NCI-H69 (cell line): ENCODE data around the gene IDUA.

Experiments
- DNase-seq: peaks from one replicate; lab custom pipeline; 2025; lab: John Stamatoyannopoulos, UW

IDUA gene

DNA sequence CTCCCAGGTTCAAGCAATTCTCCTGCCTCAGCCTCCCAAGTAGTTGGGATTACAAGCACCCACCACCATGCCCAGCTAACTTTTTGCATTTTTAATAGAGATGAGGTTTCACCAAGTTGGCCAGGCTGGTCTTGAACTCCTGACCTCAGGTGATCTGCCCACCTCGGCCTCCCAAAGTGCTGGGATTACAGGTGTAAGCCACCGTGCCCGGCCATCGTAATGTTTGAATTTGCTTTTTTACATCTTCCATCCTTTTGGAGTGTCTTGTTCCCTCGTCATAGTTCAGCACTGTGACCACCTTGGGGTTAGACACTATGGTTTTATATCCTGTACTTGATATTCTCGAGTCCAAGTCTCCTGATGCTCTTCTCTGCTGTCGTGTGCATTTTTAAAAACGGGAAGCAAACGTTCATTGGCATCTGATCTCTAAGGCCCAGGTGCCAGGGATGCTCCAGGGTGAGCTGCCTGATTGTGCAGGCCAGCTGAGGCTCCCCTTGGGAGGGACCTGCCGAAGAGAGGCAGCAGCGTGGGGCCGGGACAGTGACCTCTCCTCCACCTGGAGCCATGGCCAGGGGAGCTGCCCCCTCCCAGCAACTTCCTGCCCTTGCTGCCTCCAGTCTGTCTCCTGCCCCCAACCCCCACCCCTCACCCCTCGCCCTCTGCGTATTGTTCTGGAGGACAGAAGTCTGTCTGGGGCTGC is 30.2 kb upstream of the IDUA start:
- DNase-seq = no peak

DNA sequence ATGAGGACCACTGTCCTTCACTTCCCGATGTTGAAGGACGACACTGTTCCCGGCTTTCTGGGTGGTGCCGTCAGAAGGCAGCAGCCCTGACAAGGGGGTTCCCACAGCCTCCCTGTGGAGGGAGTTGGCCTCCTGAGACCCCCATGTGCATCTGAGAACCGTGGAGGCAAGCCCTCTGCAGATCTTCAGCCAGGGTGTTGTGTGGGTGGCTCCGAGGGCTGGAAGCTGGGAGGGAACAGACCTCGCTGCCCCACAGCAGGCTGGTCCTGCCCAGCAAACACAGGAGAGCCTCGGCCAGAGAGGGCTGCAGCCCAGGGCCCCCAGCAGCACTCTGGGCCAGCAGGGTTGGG is 29.6 kb upstream of the IDUA start:
- no peak for DNase-seq

DNA sequence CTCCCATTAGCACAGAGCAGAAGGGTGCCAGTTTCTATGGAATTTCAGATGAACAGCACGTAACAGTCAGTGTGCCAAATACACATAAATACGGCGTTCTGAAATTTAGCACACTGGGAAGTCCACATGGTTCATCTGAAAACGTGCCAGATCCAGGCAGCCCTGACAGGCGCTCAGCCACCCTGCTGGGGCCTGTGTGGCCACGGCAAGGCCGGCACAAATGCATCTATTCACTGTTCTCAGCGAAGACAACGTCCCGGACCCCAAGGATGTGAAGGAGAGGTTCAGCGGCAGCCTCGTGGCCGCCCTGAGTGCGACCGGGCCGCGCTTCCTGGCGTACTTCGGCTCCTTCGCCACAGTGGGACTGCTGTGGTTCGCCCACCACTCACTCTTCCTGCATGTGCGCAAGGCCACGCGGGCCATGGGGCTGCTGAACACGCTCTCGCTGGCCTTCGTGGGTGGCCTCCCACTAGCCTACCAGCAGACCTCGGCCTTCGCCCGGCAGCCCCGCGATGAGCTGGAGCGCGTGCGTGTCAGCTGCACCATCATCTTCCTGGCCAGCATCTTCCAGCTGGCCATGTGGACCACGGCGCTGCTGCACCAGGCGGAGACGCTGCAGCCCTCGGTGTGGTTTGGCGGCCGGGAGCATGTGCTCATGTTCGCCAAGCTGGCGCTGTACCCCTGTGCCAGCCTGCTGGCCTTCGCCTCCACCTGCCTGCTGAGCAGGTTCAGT is 29.1 kb upstream of the IDUA start:
- DNase-seq = no peak

DNA sequence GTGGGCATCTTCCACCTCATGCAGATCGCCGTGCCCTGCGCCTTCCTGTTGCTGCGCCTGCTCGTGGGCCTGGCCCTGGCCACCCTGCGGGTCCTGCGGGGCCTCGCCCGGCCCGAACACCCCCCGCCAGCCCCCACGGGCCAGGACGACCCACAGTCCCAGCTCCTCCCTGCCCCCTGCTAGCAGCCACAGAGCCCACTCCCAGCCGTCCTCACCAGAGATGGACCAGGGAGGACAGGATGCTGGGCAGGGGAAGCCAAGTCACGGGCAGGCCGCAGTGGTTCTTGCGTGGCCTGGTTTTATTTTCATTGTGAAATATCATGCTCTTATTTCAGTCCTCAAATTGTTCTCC is 28.6 kb upstream of the IDUA start:
- DNase-seq = no peak

DNA sequence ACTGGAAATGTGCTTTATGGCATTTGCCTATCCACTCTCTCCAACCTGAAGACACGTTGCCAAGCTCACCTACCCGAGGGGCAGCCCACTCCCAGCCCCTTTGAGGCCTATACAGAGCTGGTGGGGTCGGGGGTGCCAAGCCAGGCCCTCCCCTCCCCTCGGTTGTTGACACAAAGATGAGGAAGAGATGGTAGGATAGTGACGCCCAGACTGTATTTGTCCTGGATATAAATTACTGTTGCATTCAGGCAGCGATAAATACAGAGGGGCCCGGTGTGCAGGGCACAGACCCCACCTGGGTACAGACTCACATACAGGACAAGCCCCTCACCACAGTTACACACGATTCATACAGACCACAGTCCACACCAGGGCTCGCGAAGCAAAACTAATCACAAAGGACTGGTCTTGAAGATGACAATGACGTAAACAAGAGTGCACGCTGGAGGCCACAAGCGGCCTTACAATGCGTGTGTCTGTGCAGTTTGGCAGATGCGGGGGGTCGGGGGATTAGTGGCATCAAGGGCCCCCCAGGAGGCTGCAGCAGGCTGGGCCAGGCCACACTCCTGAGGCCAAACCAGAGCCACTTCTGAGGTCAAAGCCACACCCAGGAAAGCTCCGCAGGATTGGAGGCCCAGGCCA is 28.0 kb upstream of the IDUA start:
- no peak for DNase-seq

DNA sequence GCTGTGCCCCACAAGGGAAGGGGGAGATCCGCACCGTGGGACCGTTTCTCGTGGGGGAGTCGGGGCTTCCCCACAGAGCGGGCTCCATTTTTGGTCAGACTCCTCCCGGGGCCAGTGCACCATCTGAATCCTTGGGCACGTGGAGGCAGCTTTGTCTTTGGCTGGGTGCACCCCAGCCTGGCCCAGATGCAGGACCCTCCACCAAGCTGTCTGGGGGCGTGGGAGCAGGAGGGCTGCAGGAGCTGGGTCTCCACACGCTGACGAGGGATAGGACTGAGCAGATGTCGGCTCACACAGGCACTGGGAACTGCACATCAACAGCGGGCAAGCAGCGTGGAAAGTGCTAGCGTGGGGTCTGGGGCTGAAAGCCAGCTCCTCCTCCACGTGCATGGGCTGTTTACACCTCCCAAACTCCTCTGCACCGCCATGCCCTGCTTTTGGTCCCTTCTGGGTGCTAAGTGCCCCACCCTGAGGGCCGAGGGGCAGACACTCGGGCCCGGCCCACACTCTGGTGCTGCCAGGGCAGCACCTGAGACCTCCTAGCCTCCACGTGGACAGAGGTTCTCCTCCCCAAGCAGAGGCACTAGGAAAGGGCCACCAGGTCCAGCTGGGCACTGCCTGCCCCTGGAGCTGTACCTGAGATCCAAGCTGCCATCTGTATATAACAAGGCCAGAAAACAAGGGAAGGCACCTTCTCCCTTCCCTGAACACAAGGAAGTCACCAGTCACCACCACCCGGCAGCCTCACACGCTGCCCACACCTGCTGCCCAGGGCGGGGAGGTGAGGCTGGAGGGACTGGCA is 27.3 kb upstream of the IDUA start:
- no peak for DNase-seq

DNA sequence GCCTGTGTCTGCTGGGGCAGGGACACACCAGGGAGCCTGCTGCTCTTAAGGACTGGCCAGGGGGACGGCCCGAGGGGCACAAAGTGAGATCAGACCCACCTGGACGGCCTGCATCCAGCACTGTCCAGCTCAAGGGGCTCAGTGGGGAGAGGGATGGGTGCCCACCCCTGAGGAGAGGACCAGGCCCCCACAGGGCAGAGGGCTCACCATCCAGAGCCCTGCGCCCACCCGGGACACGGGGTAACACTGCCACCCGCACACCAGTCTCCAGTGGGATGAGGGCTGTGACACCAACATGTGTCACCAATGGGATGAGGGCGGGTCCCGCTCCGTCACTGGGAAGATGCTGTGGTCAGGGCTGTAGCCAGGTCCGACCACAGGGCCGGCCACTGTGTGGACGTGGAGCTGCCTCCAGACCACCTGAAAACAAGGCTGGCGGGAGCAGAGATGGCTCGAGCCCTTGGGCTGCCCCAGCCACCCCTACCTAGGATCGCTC is 26.7 kb upstream of the IDUA start:
- DNase-seq = no peak

DNA sequence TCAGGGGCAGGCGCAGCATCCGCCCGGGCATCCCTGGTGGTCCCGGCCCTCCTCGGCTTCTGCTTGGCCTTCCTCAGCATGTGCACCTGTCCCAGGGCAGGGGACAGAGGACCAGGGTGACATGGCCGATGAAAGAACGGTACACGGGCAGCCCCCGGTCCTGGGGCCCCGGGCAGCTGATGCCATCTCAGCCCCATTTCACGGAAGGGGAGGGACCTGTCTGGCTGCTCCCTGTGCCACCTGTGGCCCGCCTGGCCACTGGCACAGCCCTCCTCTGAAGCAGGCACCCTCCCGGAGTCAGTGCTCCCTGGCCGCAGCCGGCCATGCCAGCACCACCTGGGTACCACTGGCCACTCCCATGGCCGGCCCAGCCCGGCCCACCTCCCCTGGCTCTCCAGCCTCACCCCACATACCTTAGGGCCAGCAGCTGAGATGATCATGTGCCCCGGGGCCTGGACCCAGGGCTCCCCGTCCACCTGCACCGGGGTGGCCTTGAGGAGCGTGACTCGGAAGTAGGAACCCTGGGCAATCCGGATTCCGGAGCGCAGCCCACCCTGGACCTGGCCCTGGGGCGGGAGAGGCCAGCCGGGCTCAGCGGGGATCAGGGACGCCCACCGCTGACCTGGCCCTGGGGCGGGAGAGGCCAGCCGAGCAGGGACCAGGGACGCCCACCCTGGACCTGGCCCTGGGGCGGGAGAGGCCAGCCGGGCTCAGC is 26.1 kb upstream of the IDUA start:
- no peak for DNase-seq

DNA sequence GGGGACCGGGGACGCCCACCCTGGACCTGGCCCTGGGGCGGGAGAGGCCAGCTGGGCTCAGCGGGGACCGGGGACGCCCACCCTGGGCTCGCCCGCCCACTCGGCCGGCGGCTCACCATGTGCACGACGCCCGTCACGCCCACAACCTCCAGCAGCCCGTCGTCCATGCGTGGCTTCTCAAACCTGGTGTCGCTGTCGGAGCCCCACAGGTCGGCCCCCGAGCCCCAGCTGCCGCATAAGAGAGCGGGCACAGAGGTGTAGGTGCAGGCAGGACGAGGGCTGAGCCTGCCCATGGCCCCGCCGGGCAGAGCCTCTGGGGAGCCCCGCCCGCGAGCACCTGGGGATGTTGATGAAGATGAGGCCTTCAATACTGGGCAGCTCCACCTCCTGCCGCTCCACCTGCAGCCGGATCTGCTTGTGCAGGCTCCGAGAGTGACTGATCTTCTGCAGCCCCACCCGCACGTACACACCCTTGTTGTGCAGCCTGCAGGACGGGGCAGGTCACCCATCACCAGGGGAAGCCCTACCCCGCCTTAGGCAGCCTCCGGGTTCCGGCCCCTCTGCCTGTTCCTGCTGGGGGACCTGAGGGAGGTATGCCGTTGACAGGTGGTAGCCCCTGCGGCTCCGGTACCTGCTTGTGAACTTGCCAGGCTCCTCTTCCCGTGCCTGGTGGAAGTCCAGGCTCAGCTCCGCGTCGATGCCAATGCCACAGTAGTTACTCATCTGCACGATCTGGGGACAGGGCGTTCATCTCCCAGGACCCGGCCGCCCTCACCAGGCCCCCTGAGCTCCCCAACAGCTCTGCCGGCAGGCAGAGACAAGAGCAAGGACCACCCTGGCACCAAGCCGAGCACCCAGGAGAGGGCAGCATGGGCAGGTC is 25.3 kb upstream of the IDUA start:
- DNase-seq = peak; percentile 64

DNA sequence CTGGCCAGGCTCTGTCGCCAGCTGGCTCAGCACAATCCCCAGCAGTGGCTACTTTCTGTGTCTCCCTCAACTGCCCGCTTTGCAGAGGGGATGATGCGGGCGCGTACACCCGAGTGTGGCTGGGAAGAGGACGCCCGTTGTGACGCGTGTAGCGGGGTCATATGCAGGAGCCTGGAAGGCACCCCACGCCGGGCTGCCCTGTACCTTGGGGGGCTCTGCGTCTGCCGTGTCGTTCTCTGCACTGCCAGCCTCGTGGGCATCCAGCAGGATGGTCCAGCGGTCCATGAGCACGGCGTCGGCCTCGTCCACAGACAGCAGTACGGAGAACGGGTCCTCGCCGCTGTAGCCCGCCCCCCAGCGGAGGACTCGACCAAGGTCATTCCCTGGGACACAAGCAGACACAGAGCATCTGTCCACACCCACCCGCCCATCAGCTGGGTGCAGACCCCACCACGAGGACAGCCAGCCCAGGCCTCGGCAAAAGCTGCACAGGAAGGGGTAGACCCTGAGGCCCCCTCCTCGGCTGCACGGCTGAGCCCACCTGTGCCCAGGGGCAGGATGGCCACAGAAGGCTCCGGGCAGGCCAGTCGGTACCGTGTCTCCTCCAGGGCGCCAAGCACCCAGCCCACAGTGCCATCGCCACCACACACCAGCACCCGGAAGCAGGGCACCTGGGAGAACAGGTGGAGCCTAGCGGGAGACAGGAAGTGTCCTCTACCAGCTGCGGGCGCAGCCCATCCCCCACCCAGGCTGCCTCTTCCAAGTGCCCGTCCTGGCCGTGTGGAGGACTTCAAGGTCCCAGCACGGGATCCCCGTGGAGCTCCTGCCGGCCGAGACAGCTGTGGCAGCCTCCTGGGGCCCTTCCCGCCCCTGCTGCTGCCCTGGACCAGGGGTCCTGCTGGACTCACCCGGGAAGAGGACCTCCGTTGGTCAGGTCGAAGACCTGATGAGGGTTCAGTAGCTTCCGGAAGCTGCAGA is 24.3 kb upstream of the IDUA start:
- DNase-seq = peak; percentile 78

DNA sequence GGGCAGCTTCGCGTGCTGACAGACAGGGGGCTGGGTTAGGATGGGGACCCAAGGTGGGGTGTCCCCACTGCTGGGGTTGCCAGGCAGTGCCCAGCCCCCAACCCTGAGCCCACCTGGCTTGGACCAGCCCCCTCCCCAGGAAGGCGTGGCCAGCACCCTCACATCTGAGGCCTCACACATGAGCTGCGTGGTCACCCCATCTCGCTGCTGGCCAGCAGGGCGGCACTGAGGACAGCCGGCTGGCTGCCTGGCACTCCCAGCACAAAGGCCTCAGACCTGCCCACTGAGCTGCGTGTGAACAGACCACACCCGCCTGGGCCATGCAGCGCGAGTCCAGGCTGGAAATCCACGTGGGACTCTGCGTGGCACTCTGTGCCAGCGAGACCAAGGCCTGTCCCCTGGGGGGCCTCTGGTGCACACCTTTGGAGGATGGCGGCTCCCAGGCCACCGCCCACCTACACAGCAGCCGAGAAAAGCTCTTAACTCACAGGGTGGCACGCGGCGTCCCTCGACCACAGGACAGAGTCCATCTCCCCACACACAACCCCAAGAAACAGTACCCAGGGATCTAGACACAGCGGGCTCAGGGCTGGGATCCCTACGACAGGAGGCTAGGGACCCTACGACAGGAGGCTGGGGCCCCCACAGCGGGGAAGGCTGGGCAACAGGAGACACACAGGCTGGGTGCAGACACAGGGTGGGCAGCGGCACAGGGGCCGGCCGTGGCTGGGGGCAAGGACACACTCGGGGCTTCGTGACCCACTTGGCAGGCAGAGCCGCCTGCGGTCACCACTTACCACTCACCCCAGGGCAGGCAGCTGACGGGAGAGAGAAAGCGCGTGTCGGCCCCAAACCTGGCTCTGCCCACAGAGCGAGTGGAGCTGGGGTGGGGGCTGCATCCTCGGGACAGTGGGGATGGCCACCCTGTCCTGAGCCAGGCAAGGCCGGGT is 23.3 kb upstream of the IDUA start:
- DNase-seq = no peak

DNA sequence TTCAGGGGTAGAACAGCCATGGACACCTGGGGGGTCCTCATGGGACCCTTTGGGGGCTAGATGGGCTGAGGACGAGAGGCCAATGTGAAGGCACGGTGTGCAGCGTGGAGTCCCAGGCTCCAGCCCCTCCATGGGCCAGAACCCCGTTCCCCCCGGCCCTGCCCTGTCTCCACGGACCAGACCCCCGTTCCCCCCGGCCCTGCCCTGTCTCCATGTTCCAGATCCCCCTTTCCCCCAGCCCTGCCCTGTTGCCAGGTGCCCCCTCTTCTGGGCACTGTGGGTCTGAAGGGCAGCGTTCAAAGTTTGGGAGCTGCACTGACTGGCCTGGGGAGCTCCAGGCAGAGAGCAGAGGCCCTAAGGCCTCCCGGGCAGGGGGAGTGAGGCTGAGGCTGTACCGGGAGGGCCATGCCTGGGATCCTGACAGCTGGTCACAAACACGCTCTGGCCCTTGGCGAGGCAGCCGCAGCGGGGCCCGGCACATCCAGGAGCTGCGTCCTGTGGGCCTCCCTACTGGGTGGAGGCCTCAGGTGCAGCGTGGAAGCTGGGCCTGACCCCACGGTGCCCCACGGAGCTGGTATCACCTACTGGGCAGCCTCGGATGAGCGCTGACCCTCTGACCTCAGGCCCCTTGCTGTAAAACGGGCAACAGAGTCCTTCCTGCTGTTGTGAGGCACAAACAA is 22.4 kb upstream of the IDUA start:
- DNase-seq = no peak

DNA sequence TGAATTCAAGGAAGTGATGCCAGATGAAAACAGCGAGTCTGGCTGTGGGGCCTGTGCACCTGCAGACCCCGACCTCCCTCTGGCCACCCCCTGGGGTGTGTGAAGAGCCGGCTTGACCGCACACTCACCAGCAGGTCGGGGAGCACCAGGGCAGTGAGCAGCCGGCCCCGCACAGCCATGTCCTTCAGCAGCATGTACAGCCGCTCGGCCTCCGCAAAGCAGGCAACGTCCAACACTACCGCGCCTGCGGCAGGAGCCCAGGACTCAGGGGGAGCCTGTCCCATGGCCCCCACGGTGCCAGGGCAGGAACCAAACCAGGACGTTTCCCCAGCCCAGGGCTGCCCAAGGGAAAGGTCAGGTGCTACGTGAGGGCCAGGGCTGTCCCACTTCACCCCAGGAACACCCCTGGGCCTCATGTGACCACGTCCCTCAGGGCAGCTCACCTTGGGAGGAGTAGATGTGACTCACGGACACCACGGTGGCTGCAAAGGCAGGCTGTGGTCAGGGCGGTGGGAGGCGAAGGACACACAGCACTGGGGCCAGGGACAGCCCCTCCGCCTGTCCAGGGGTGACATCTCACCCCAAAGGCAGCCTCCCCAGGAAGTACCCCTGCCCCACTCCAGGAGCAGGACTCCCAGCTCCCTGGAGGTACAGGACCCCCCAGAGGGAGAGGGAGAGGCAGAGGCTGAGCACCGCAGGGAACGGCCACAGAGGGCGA is 21.6 kb upstream of the IDUA start:
- DNase-seq = no peak

DNA sequence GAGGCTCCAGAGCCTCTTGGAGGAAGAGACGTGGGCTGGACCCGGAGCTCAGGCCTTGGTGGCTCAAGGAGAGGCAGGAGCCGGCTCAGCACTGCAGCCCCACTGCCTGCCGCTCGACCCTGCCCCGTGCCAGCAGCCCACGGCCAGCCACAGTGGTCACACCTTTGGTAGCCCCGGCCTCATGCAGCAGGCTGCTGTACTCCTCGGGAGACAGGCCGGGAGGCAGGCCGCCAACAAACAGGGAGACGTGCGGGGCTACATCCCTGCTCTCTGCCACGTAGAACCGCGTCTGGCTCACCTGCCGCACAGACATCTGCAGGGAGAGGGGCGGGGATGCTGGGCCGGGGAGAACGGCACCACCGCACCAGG is 21.1 kb upstream of the IDUA start:
- DNase-seq = no peak

DNA sequence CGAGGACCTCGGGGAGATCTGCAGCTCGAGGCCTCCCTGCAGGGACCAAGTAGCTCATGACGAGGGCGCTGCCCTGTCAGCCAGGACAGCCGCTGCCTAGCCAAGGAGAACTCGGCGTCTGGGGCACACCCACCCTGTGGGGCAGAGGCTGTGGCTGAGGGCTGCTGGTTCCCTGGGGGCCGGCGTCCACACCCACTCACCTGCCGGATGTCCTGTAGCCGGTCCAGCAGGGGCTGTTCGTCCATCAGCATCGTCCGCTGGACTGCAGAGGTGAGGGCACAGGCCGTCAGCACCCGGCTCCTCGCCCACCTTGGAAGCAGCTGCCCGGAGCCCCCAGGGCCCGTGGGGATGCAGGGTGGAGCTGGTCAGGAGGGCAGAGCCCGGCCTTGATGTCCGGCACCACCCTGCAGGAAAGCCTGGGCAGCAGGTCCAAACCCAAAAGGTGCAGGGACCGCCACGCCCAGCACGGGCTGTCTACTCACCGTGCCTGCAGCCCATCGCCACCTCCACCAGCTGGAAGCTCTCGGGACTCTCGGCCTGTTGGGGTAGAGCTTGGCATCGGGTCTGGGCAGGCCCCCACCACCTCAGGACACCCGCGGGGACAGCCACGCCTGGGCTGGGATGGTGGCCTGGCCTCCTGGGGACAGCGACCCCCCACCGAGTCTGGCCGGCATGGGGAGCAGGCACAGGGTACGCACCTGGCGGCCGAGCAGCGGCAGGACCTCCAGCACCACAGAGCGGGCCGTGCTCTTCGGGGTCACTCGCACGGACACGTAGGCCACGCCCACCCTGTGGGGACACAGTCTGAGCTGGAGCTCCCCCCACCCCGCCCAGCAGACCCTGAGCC is 20.4 kb upstream of the IDUA start:
- DNase-seq = peak; percentile 18
